ENCODE measurements around the gene RITA1. TPM values are rescaled to one million over a fixed set of nuclear protein-coding genes. Genes with fewer than 3 reads are reported as not detected.

RITA1 gene
- polyA plus RNA-seq, 2 of the 4 experiments (the other 2 are of a cell fraction), result 18.6 to 20.5 TPM

DNA sequence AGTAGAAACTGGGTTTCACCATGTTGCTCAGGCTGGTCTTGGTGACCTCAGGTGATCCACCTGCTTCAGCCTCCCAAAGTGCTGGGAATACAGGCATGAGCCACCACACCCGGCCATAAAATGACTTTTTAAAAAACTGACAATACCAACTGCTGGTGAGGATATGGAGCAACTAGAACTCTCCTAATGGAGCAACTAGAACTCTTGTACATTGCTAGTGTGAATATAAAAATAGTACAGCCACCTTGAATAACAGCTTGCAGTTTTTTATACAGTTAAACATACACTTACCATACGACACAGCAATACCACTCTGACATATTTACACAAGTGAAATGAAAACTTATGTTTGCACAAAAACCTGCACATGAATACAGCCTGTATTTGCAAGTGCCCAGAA, 38.5 kb upstream of the RITA1 start (continued):
- TF ChIP-seq, protein P1, sequence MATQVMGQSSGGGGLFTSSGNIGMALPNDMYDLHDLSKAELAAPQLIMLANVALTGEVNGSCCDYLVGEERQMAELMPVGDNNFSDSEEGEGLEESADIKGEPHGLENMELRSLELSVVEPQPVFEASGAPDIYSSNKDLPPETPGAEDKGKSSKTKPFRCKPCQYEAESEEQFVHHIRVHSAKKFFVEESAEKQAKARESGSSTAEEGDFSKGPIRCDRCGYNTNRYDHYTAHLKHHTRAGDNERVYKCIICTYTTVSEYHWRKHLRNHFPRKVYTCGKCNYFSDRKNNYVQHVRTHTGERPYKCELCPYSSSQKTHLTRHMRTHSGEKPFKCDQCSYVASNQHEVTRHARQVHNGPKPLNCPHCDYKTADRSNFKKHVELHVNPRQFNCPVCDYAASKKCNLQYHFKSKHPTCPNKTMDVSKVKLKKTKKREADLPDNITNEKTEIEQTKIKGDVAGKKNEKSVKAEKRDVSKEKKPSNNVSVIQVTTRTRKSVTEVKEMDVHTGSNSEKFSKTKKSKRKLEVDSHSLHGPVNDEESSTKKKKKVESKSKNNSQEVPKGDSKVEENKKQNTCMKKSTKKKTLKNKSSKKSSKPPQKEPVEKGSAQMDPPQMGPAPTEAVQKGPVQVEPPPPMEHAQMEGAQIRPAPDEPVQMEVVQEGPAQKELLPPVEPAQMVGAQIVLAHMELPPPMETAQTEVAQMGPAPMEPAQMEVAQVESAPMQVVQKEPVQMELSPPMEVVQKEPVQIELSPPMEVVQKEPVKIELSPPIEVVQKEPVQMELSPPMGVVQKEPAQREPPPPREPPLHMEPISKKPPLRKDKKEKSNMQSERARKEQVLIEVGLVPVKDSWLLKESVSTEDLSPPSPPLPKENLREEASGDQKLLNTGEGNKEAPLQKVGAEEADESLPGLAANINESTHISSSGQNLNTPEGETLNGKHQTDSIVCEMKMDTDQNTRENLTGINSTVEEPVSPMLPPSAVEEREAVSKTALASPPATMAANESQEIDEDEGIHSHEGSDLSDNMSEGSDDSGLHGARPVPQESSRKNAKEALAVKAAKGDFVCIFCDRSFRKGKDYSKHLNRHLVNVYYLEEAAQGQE (IDR thresholded peaks at IDR 0.05), result no peak
- TF ChIP-seq POLR2A (IDR thresholded peaks at IDR 0.05; ENCODE audit: low read length) (no peak), HEYL (CRISPR knock-in tag; IDR thresholded peaks at IDR 0.05) (no peak)

DNA sequence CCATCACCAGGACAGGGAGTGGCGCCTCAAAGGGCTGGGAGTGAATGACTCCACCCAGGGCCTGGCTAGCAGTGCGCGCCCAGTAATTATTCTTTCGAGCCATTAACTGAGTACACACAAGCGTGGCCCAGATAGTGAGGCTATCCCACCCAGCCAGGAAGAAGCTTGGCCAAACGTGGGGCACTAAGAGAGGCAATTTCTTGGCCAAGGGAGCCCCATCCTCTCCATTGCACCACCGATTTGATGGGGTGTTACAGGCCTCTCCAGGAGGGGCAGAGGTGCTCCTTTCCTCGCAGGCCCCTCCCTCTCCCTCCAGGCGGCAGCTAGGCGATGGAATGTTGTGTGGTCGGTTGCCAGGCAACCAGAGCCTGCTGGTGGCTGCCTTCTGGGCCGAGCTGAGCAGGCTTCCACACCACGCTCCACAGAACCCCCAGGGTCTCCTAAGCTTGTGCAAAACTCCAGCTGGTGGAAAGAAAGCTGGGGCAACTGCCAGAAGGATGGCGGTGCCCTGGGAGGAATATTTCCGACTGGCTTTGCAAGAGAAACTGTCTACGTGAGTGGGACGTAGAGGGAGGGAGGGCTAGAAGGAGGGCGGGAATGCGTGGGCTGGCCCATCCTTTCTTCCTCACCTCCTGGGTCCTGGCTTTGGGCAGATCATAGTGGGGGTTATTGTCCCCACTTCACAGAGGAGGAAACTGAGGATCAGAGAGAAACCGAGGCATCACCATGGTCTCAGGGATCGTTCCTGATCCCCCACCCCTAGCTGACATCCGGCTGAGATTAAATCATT, 36.0 kb upstream of the RITA1 start, which contains the start of gene CFAP73:
Gene CFAP73, plus strand, starts transcription at position 364 of the 790 bp plus-strand sequence. Its CDS starts 134 bp downstream, at position 498.
- TF ChIP-seq, protein P2, sequence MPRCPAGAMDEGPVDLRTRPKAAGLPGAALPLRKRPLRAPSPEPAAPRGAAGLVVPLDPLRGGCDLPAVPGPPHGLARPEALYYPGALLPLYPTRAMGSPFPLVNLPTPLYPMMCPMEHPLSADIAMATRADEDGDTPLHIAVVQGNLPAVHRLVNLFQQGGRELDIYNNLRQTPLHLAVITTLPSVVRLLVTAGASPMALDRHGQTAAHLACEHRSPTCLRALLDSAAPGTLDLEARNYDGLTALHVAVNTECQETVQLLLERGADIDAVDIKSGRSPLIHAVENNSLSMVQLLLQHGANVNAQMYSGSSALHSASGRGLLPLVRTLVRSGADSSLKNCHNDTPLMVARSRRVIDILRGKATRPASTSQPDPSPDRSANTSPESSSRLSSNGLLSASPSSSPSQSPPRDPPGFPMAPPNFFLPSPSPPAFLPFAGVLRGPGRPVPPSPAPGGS (IDR thresholded peaks at IDR 0.05), result no peak
- no peak for TF ChIP-seq JUNB (IDR thresholded peaks at IDR 0.05)
- TF ChIP-seq EHF (CRISPR knock-in tag; IDR thresholded peaks at IDR 0.05), result no peak
- no peak for TF ChIP-seq GATA3 (IDR thresholded peaks at IDR 0.05; ENCODE audit: borderline replicate concordance)
- no peak for TF ChIP-seq HEYL (CRISPR knock-in tag; IDR thresholded peaks at IDR 0.05)
- no peak for TF ChIP-seq ZFP36 (IDR thresholded peaks at IDR 0.05; ENCODE audit: borderline replicate concordance, partially characterized antibody)
- no peak for TF ChIP-seq PHF8 (IDR thresholded peaks at IDR 0.05; ENCODE audit: borderline replicate concordance, low read depth)
- TF ChIP-seq ZSCAN20 (CRISPR knock-in tag; IDR thresholded peaks at IDR 0.05), result no peak
- no peak for TF ChIP-seq POLR2AphosphoS2 (conservative IDR thresholded peaks at IDR 0.05; ENCODE audit: low read length)
- no peak for TF ChIP-seq RCOR1 (IDR thresholded peaks at IDR 0.05; ENCODE audit: low read depth, low read length)
- TF ChIP-seq CBX2 (IDR thresholded peaks at IDR 0.05; ENCODE audit: borderline replicate concordance, low read depth), result no peak
- TF ChIP-seq CHD4 (IDR thresholded peaks at IDR 0.05; ENCODE audit: borderline replicate concordance), result no peak
- TF ChIP-seq, protein P3, sequence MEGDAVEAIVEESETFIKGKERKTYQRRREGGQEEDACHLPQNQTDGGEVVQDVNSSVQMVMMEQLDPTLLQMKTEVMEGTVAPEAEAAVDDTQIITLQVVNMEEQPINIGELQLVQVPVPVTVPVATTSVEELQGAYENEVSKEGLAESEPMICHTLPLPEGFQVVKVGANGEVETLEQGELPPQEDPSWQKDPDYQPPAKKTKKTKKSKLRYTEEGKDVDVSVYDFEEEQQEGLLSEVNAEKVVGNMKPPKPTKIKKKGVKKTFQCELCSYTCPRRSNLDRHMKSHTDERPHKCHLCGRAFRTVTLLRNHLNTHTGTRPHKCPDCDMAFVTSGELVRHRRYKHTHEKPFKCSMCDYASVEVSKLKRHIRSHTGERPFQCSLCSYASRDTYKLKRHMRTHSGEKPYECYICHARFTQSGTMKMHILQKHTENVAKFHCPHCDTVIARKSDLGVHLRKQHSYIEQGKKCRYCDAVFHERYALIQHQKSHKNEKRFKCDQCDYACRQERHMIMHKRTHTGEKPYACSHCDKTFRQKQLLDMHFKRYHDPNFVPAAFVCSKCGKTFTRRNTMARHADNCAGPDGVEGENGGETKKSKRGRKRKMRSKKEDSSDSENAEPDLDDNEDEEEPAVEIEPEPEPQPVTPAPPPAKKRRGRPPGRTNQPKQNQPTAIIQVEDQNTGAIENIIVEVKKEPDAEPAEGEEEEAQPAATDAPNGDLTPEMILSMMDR (IDR thresholded peaks at IDR 0.05), result no peak
- no peak for TF ChIP-seq MAFK (IDR thresholded peaks at IDR 0.05; ENCODE audit: partially characterized antibody)
- no peak for TF ChIP-seq NPAS2 (CRISPR knock-in tag; IDR thresholded peaks at IDR 0.05; ENCODE audit: borderline replicate concordance)
- TF ChIP-seq, protein P4, sequence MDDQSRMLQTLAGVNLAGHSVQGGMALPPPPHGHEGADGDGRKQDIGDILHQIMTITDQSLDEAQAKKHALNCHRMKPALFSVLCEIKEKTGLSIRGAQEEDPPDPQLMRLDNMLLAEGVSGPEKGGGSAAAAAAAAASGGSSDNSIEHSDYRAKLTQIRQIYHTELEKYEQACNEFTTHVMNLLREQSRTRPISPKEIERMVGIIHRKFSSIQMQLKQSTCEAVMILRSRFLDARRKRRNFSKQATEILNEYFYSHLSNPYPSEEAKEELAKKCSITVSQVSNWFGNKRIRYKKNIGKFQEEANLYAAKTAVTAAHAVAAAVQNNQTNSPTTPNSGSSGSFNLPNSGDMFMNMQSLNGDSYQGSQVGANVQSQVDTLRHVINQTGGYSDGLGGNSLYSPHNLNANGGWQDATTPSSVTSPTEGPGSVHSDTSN (IDR thresholded peaks at IDR 0.05), result no peak
- no peak for TF ChIP-seq HOXA7 (CRISPR knock-in tag; IDR thresholded peaks at IDR 0.05)
- TF ChIP-seq, protein P5, sequence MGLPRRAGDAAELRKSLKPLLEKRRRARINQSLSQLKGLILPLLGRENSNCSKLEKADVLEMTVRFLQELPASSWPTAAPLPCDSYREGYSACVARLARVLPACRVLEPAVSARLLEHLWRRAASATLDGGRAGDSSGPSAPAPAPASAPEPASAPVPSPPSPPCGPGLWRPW (IDR thresholded peaks at IDR 0.05), result no peak
- no peak for TF ChIP-seq EHMT2 (IDR thresholded peaks at IDR 0.05; ENCODE audit: low read depth)
- H3K4me2 ChIP-seq, result peak within 1 kb of the TSS; percentile 36; the same call in 2 of the 3 replicates
- FAIRE-seq (no peak), ATAC-seq (peak; percentile 60 to 71), DNase-seq (ENCODE audit: low read depth in 1 of 2, low spot score in 1 of 2) (peak; percentile 80 to 82)
- CTCF ChIA-PET, result interaction anchor here (1.1 to 11.0 kb wide), 6 partner anchors 11 to 100 kb away, joined by 3 to 142 read pairs (median 28); partner anchors contain the start of gene RASAL1
- 54% methylated on average over 22 of the region's 22 CpGs for WGBS (ENCODE audit: missing lambda C conversion rate)
- H3K27ac ChIP-seq, result no peak within 1 kb of the TSS
- no peak within 1 kb of the TSS for H3K4me3 ChIP-seq
- POLR2A ChIA-PET, result no interaction called here
- H3K9me3 ChIP-seq, result peaks cover 9% of the 10 kb centered on the region; the same call in 2 of the 3 replicates
- H3K4me1 ChIP-seq, result peaks cover 6% of the 10 kb centered on the region; the same call in 1 of the 3 replicates
